NCI-H345 (cell line): ENCODE data around the gene RBM17.
"Not testable (repeated sequence)": the region's sequence is repeated elsewhere in the genome, so short reads cannot be mapped to it uniquely, and the experiment has no call there.

Source experiments
- DNase-seq: peaks from one replicate; lab custom pipeline; 2025; lab: John Stamatoyannopoulos, UW

RBM17 gene

GRCh38 chr10:6080417-6080973 lies 8.3 kb upstream of the RBM17 start:
- no peak for DNase-seq

- DNase-seq, result no peak
Observed at GRCh38 chr10:6082496-6083395, 6.1 kb upstream of the RBM17 start.

- DNase-seq, result no peak
Observed at GRCh38 chr10:6083523-6084475, 5.0 kb upstream of the RBM17 start.

- DNase-seq, result peak; percentile 86
Observed at GRCh38 chr10:6086375-6087233, 2.2 kb upstream of the RBM17 start.

- no peak for DNase-seq
Observed at GRCh38 chr10:6089334-6090219, 743 bp downstream of the RBM17 start.

GRCh38 chr10:6091630-6092029 lies 2.8 kb downstream of the RBM17 start:
- no peak for DNase-seq

GRCh38 chr10:6092731-6093130 lies 3.9 kb downstream of the RBM17 start:
- DNase-seq, result no peak

GRCh38 chr10:6095810-6096570 lies 7.2 kb downstream of the RBM17 start:
- DNase-seq, result no peak

- no peak for DNase-seq
Observed at GRCh38 chr10:6097063-6097462, 8.2 kb downstream of the RBM17 start.

GRCh38 chr10:6098156-6098555 lies 9.3 kb downstream of the RBM17 start:
- no peak for DNase-seq

GRCh38 chr10:6100370-6100769 lies 11.5 kb downstream of the RBM17 start:
- DNase-seq, result no peak

GRCh38 chr10:6101181-6101580 lies 12.3 kb downstream of the RBM17 start:
- DNase-seq, result no peak

- DNase-seq, result no peak
Observed at GRCh38 chr10:6102128-6102527, 13.3 kb downstream of the RBM17 start.

- DNase-seq, result no peak
Observed at GRCh38 chr10:6103591-6103990, 14.8 kb downstream of the RBM17 start.

- DNase-seq, result not testable (repeated sequence)
Observed at GRCh38 chr10:6107616-6108015, 18.8 kb downstream of the RBM17 start.

GRCh38 chr10:6108072-6108471 lies 19.2 kb downstream of the RBM17 start:
- DNase-seq, result no peak

- DNase-seq, result no peak
Observed at GRCh38 chr10:6108631-6109443, 20.0 kb downstream of the RBM17 start.

- no peak for DNase-seq
Observed at GRCh38 chr10:6109444-6109775, 20.6 kb downstream of the RBM17 start.

GRCh38 chr10:6110136-6110535 lies 21.3 kb downstream of the RBM17 start:
- no peak for DNase-seq
